Neural cell (in vitro differentiated cells): ENCODE measurements around the gene PTCH1. TPM values are rescaled to one million over a fixed set of nuclear protein-coding genes. Genes with fewer than 3 reads are reported as not detected.
A peak's percentile ranks its signal among the peaks of the same experiment; 100 is the strongest.

ENCODE experiments used
- H2AFZ ChIP-seq: fragments of 200-600, 300-800 bp; sonication (generic), shearing (Covaris generic); 2 replicates; pipeline ENCODE4 v1.6.0; 2014; ENCODE audit warnings: low read depth, mild to moderate bottlenecking, antibody characterized with exemption, low read length, moderate library complexity
- H3F3A ChIP-seq: fragments of 200-600 bp; shearing (Covaris generic); 2 replicates; pipeline ENCODE4 v1.6.1; 2016; ENCODE audit warnings: mild to moderate bottlenecking, moderate library complexity, mixed read lengths, antibody characterized with exemption, low read length; ENCODE audit not compliant: insufficient read depth, poor library complexity, severe bottlenecking
- H3K27ac ChIP-seq: fragments of 200-600, 300-800 bp; sonication (generic), shearing (Covaris generic); 2 replicates; pipeline ENCODE4 v1.5.1; 2014; ENCODE audit warnings: mild to moderate bottlenecking, low read length, moderate library complexity
- H3K27me3 ChIP-seq: fragments of 300-800, 200-600 bp; sonication (generic), shearing (Covaris generic); 2 replicates; pipeline ENCODE4 v1.6.0; 2014; ENCODE audit warnings: mild to moderate bottlenecking, low read depth, low read length, moderate library complexity; ENCODE audit not compliant: insufficient read depth
- H3K36me3 ChIP-seq: fragments of 300-800, 200-600 bp; sonication (generic), shearing (Covaris generic); 2 replicates; pipeline ENCODE4 v1.5.1; 2014; ENCODE audit warnings: mild to moderate bottlenecking, antibody characterized with exemption, low read length, moderate library complexity; ENCODE audit not compliant: insufficient read depth
- H3K4me2 ChIP-seq: fragments of 300-800, 200-600 bp; sonication (generic), shearing (Covaris generic); 2 replicates; pipeline ENCODE4 v1.6.0; 2014; ENCODE audit warnings: mild to moderate bottlenecking, low read length
- H3K4me3 ChIP-seq: fragments of 300-800, 200-600 bp; sonication (generic), shearing (Covaris generic); 2 replicates; pipeline ENCODE4 v1.5.1; 2014; ENCODE audit warnings: mild to moderate bottlenecking, low read length, moderate library complexity
- H3K79me2 ChIP-seq: fragments of 200-600 bp; shearing (Covaris generic); replicated peaks from 2 replicates; pipeline ENCODE4 v1.6.0; 2014; ENCODE audit warnings: mild to moderate bottlenecking, low read length, moderate library complexity; ENCODE audit not compliant: insufficient read depth
- H3K9ac ChIP-seq: fragments of 300-800, 200-600 bp; sonication (generic), shearing (Covaris generic); 2 replicates; pipeline ENCODE4 v1.6.1; 2016; ENCODE audit warnings: mild to moderate bottlenecking, low read length, mixed read lengths
- H3K9me2 ChIP-seq: fragments of 200-600 bp; shearing (Covaris generic); 2 replicates; pipeline ENCODE4 v1.6.1; 2016; ENCODE audit warnings: mild to moderate bottlenecking, low read length, mixed read lengths; ENCODE audit not compliant: insufficient read depth
- H3K9me3 ChIP-seq: fragments of 200-600, 300-800 bp; sonication (generic), shearing (Covaris generic); 2 replicates; pipeline ENCODE4 v1.6.1; 2016; ENCODE audit warnings: mild to moderate bottlenecking, mixed run types, low read length, moderate library complexity, mixed read lengths
- H4K20me1 ChIP-seq: fragments of 200-600 bp; shearing (Covaris generic); 2 replicates; pipeline ENCODE4 v1.6.1; 2016; ENCODE audit warnings: mild to moderate bottlenecking, mixed run types; ENCODE audit not compliant: insufficient read depth
- EP300 ChIP-seq: fragments of 450-650 bp; conservative IDR thresholded peaks from 2 replicates; pipeline ENCODE4 v1.6.1; 2014; ENCODE audit warnings: antibody characterized with exemption, mild to moderate bottlenecking, moderate library complexity; ENCODE audit not compliant: poor library complexity, severe bottlenecking
- EZH2 ChIP-seq: fragments of 200-600, 300-800 bp; shearing (Covaris generic), sonication (generic); IDR thresholded peaks from 2 replicates; pipeline ENCODE4 v1.6.1; 2014; ENCODE audit warnings: antibody characterized with exemption, low read length, borderline replicate concordance, mild to moderate bottlenecking; ENCODE audit not compliant: insufficient read depth, poor library complexity, severe bottlenecking
- MXI1 ChIP-seq: fragments of 450-650 bp; conservative IDR thresholded peaks from 2 replicates; pipeline ENCODE4 v1.6.1; 2014; ENCODE audit warnings: antibody characterized with exemption, mild to moderate bottlenecking; ENCODE audit not compliant: poor library complexity, severe bottlenecking
- POLR2AphosphoS5 ChIP-seq: IDR thresholded peaks from 2 replicates; pipeline ENCODE4 v1.6.1; 2012
- RAD21 ChIP-seq: fragments of 450-650 bp; conservative IDR thresholded peaks from 2 replicates; pipeline ENCODE4 v1.6.1; 2014; ENCODE audit warnings: antibody characterized with exemption, mild to moderate bottlenecking, moderate library complexity
- SMC3 ChIP-seq: fragments of 450-650 bp; conservative IDR thresholded peaks from 2 replicates; pipeline ENCODE4 v1.6.1; 2014; ENCODE audit warnings: antibody characterized with exemption, mild to moderate bottlenecking, moderate library complexity; ENCODE audit not compliant: poor library complexity
- TAF1 ChIP-seq: IDR thresholded peaks from 2 replicates; pipeline ENCODE4 v1.6.1; 2012; ENCODE audit warnings: low read depth
- polyA plus RNA-seq: library from polyadenylated mRNA; depleted of rRNA; stranded (reverse); fragments of >200 nt; gene quantifications from 2 replicates; pipeline ENCODE4 v1.2.3, GENCODE V29; 2014
- TF ChIP-seq, protein P1 (sequence below): fragments of 450-650 bp; IDR thresholded peaks from 2 replicates; pipeline ENCODE4 v1.5.1; 2014; ENCODE audit warnings: antibody characterized with exemption, mild to moderate bottlenecking, moderate library complexity; ENCODE audit not compliant: poor library complexity, severe bottlenecking
- TF ChIP-seq, protein P2 (sequence below): IDR thresholded peaks from 2 replicates; pipeline ENCODE4 v1.6.1; 2012; ENCODE audit warnings: borderline replicate concordance

The PTCH1 gene
- polyA plus RNA-seq, 1 donor from 2014 or later: 15.6 TPM

DNA sequence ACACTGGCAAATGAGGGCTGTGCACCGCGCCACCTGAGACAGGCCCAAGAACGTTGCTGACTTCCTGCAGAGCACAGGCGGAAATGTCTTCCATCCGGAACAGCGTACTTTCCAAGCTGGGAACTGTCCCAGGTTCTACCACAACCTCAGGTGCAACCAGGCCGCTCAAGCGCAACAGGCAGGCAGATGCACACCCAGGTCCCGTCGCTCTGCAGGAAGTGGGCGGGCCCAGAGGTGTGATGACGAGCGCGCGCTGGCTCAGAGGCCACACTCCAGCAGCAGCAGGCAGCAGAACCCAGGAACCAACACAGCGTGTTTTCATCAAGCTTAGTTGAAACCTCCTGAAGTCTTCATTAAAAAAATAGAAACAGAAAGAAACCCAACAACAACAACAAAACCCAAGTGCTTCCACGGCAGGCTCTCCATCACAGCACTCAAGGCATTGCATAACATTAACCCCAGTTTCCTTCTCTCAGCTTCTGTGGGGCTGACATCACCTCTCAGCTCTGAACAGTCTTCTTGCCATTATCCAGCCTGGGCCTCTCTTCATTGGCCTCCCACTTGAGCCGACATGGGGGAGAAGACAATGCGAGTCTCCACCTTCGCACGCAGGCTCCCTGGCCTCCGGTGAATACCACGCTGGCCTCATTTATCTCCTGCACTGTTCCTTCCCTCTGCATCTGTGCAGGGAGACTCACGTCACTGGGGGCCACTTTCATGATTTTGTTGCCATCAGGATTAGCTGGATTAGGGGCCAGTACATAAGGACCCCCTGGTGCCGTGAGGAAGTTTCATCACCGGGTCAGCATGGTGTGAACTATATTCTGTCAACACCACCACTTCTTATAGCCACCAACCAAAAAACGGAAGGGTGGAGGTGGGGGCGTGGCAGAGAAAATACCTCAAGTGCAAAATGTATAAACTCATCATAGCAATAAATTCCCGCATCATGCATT lies 22.1 kb downstream of the PTCH1 start:
- Histone ChIP-seq H3K9me2 (no peaks in the 10 kb centered on the region), H3K27me3 (no peaks in the 10 kb centered on the region), H3K4me3 (peak overlapping the region; percentile 60), H3K79me2 (peaks cover 97% of the 10 kb centered on the region), H3K27ac (peak overlapping the region; percentile 79), H3K9ac (peak overlapping the region; percentile 64), H3F3A (no peaks in the 10 kb centered on the region), H3K9me3 (no peaks in the 10 kb centered on the region), H3K36me3 (peaks cover 5% of the 10 kb centered on the region), H2AFZ (no peak overlapping the region), H3K4me2 (no peak overlapping the region), H4K20me1 (no peaks in the 10 kb centered on the region)
- TF ChIP-seq SMC3 (no peak), TAF1 (no peak), POLR2AphosphoS5 (no peak), EP300 (no peak), EZH2 (no peak), RAD21 (no peak), MXI1 (no peak)
- TF ChIP-seq, protein P1, sequence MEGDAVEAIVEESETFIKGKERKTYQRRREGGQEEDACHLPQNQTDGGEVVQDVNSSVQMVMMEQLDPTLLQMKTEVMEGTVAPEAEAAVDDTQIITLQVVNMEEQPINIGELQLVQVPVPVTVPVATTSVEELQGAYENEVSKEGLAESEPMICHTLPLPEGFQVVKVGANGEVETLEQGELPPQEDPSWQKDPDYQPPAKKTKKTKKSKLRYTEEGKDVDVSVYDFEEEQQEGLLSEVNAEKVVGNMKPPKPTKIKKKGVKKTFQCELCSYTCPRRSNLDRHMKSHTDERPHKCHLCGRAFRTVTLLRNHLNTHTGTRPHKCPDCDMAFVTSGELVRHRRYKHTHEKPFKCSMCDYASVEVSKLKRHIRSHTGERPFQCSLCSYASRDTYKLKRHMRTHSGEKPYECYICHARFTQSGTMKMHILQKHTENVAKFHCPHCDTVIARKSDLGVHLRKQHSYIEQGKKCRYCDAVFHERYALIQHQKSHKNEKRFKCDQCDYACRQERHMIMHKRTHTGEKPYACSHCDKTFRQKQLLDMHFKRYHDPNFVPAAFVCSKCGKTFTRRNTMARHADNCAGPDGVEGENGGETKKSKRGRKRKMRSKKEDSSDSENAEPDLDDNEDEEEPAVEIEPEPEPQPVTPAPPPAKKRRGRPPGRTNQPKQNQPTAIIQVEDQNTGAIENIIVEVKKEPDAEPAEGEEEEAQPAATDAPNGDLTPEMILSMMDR: no peak
- TF ChIP-seq, protein P2, sequence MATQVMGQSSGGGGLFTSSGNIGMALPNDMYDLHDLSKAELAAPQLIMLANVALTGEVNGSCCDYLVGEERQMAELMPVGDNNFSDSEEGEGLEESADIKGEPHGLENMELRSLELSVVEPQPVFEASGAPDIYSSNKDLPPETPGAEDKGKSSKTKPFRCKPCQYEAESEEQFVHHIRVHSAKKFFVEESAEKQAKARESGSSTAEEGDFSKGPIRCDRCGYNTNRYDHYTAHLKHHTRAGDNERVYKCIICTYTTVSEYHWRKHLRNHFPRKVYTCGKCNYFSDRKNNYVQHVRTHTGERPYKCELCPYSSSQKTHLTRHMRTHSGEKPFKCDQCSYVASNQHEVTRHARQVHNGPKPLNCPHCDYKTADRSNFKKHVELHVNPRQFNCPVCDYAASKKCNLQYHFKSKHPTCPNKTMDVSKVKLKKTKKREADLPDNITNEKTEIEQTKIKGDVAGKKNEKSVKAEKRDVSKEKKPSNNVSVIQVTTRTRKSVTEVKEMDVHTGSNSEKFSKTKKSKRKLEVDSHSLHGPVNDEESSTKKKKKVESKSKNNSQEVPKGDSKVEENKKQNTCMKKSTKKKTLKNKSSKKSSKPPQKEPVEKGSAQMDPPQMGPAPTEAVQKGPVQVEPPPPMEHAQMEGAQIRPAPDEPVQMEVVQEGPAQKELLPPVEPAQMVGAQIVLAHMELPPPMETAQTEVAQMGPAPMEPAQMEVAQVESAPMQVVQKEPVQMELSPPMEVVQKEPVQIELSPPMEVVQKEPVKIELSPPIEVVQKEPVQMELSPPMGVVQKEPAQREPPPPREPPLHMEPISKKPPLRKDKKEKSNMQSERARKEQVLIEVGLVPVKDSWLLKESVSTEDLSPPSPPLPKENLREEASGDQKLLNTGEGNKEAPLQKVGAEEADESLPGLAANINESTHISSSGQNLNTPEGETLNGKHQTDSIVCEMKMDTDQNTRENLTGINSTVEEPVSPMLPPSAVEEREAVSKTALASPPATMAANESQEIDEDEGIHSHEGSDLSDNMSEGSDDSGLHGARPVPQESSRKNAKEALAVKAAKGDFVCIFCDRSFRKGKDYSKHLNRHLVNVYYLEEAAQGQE: no peak

DNA sequence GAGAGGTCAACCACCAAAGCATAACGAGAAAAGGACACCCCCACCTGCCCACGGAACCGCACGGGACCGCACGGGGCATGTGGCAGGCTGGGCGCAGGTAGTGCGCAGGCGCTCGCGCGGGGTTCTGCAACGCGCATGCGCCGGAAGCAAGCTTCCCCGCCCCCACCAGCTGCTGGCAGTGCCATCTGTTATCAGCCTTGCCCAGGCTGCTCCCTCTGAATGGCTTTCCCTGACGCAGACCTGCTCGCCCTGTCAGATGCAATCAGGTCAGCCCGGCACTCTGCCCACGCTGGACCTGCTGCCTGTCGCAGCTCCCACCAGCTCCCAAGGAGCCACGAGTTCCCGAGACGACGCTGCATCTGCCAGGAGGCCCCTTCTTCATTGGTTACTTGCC lies 22.8 kb downstream of the PTCH1 start:
- H3K9me2 ChIP-seq: no peaks in the 10 kb centered on the region
- TF ChIP-seq EZH2 (no peak), MXI1 (no peak), SMC3 (no peak), EP300 (no peak), RAD21 (no peak), POLR2AphosphoS5 (no peak), TAF1 (no peak)
- TF ChIP-seq, protein P1: no peak
- TF ChIP-seq, protein P2: no peak
- no peaks in the 10 kb centered on the region for H3F3A ChIP-seq
- H2AFZ ChIP-seq: no peak overlapping the region
- H3K9ac ChIP-seq: no peak overlapping the region
- peak overlapping the region; percentile 60 for H3K4me3 ChIP-seq
- H3K27me3 ChIP-seq: no peaks in the 10 kb centered on the region
- no peak overlapping the region for H3K4me2 ChIP-seq
- peaks cover 97% of the 10 kb centered on the region for H3K79me2 ChIP-seq
- H4K20me1 ChIP-seq: no peaks in the 10 kb centered on the region
- H3K9me3 ChIP-seq: no peaks in the 10 kb centered on the region
- H3K27ac ChIP-seq: peak overlapping the region; percentile 79
- H3K36me3 ChIP-seq: peaks cover 5% of the 10 kb centered on the region
